HL-60/S4 (cell line): ENCODE data around the gene MCC.

ENCODE experiments used
- in situ Hi-C: fragments of 300-500 bp; cut with MboI; formaldehyde crosslinking; loops from 2 replicates; pipeline ENCODE4 v1.14.3; 2022; ENCODE audit warnings: low sequenced_read_pairs

Gene MCC

GRCh38 chr5:113213551-113214425 is 274.5 kb downstream of the MCC start:
- in situ Hi-C loops, result no loop called here

DNA sequence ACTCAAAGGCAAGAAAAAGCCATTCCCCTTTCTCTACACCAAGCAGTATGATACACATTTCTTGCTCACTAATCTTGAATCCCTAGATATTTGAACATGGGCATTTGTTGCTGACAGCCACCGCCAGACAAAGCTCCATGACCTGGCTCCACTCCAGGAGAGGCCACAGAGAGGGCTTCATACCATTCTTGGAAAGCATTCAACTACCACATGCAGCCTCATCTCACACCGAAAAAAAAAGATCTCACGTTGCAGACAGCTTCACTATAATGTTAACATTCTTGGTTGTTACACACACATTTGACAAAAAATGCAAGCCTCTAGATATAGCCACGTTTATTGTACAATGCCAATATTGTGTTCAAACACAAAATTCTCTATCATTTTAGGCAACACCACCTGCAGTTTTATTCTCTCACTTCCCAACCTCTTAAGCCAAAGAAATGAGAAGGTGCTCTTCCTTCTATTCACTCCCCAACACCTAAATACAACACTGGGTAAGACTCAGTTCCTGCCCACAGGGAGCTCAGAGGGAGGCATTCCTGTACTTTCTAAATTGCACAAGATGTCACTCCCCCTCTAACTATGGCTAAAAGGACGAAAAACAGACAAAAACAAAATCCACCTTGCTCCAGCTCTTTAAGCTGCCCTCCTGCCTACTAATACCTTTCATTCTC is 275.9 kb downstream of the MCC start:
- in situ Hi-C loops, result no loop called here

GRCh38 chr5:113209498-113209897 is 278.8 kb downstream of the MCC start:
- in situ Hi-C loops, result no loop called here

DNA sequence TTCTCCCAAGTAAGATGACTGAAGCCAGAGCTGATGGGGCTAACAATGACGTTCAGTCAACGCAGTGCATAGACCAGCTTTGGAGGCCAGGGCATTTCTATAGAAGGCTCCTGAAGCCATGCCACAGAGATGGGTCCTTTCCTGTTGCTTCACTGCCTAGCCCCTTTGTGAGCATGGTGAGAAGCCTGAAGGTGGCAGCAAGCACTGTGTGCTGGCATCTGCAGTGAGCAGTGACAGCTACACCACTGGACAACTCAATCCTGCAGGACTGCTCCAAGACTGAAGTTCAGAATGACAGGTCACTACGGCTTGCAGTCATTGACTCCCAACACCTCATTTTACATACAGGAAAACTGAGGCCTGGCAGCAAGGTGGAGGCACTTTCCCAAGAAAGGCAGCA is 282.4 kb downstream of the MCC start:
- in situ Hi-C loops, result no loop called here

GRCh38 chr5:113205323-113205722 is 282.9 kb downstream of the MCC start:
- in situ Hi-C loops, result no loop called here

- in situ Hi-C loops, result no loop called here
Observed at GRCh38 chr5:113204525-113205161, 283.6 kb downstream of the MCC start.

GRCh38 chr5:113203916-113204315 is 284.3 kb downstream of the MCC start:
- in situ Hi-C loops, result no loop called here

GRCh38 chr5:113202746-113203716 is 285.2 kb downstream of the MCC start:
- in situ Hi-C loops, result no loop called here

DNA sequence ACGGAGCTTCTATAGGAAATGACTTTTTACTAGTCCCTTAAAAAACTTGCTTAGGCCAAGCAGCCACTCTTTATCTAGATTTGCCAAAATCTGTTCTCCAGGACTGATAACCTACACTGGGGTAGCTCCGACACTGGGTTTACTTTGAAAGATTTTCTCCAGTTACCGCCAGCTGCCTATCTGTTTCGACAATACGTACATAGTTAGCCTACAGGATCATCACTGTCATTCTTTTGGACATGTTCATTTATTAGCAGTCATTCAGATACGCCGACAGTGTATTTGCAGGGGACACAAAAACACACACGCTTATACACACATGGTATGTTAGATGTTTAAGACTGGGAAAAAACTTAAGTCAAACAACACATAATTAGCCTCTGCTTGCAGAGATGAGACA is 286.0 kb downstream of the MCC start:
- in situ Hi-C loops, result no loop called here

DNA sequence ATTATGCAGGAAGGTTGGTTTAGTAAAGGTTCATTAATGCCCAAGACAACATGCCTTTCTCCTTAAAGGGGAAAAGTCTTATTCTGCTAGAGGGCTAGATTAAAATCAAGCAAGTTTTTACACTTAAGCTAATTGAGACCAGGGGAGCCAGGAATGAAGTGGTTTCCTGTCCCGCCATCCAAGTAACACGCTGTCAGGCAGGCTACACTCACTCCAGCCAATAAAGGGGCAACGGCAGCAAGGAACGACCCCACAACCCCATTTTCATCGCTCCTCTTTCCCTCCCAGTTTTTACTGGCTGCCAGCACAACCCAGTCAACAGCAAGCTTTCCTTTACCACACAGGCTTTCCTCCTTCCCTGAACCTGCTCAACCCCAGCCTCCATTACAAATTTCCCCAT is 286.5 kb downstream of the MCC start:
- in situ Hi-C loops, result no loop called here

DNA sequence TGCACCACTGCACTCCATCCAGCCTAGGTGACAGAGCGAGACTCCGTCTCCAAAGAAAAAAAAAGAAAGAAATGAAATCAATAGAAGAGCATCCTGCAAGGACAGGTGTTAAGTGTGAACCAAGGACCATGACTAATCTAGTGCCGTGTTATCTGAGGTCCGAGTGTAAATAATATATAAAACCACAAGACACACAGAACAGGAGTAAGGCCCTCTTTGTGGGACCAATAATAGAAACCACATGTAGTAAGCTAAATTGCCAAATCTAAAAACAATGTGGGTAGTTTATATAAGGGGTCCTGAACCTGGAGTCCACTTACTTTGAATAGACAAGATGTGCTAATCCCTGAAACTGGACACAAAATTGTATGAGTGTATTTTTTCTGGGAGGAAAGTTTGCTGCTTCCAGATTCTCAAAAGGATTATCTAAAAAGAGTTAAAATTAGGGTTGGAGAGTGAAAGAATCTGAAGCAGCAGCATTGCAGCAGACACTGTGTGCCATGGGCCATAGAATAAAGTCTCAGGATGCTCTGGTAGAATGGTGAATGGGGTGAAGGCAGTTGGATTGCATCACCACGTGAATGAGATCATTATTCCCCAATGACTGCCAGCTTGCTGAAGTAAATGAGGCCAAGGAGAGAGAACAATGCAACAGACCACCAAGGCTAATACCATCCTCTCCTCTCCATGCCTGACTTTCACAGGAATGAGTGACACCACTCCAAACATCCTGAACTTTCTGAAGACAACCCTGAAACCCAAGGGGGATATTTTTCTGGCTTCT is 288.9 kb downstream of the MCC start:
- in situ Hi-C loops, result no loop called here

- in situ Hi-C loops, result no loop called here
Observed at GRCh38 chr5:113197456-113198200, 290.6 kb downstream of the MCC start.

DNA sequence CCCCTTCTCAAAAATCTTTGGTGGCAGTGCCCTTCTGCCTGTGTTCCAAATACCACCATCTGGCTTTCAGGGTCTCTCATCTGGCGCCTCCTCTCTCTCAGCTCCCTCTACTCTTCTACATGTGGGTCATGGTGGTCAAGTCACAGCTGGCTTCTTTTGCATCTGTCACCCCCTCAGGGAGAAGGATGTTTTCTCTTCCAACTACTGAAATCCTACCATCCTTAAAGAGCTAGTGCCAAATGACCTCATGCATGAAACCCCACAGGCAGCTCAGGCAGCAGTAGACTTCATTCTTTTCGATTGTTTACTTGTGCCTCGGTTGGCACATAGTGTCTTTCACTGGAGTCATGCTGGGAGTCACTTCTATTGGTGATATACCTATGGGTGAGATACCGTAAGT is 292.5 kb downstream of the MCC start:
- in situ Hi-C loops, result no loop called here

DNA sequence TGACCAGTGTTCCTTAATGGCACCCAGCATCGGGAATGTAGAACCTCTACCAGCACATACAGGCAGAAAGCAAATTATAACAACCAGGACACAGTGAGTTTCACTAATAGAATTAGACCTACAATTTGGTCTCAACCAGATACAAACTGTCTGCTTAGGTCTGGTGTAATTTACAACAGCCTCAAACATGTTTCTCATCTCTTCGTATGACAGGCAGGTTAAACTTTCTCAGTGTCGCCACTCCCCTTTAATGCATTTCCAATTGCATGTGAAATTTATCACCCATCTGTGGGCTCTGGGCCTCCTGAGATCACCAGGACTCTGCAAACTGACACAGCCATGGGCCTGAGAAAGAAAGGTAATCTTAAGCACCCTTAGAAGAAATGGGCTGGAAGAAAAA is 293.0 kb downstream of the MCC start:
- in situ Hi-C loops, result no loop called here

GRCh38 chr5:113194591-113194990 is 293.7 kb downstream of the MCC start:
- in situ Hi-C loops, result no loop called here

GRCh38 chr5:113194125-113194524 is 294.1 kb downstream of the MCC start:
- in situ Hi-C loops, result no loop called here

GRCh38 chr5:113193311-113193978 is 294.8 kb downstream of the MCC start:
- in situ Hi-C loops, result no loop called here

- in situ Hi-C loops, result no loop called here
Observed at GRCh38 chr5:113192541-113192940, 295.7 kb downstream of the MCC start.

- in situ Hi-C loops, result no loop called here
Observed at GRCh38 chr5:113190347-113190746, 297.9 kb downstream of the MCC start.
